Parathyroid adenoma (tissue), 2 donors: ENCODE results near the gene KRT77.

Experiments used
- H2AFZ ChIP-seq: fragments of 300-600 bp; sonication (generic); one replicate; pipeline ENCODE4 v1.7.0; 2017; ENCODE audit warnings: antibody characterized with exemption, mild to moderate bottlenecking
- H3K27ac ChIP-seq: fragments of 300-600 bp; sonication (generic); one replicate; pipeline ENCODE4 v1.7.0; 2017
- H3K27me3 ChIP-seq: fragments of 300-600 bp; sonication (generic); one replicate; pipeline ENCODE4 v1.7.0; 2017; ENCODE audit warnings: low read length; ENCODE audit not compliant: control insufficient read depth, insufficient read depth
- H3K36me3 ChIP-seq: fragments of 300-600 bp; sonication (generic); one replicate; pipeline ENCODE4 v1.7.0; 2017; ENCODE audit warnings: low read length; ENCODE audit not compliant: control insufficient read depth, insufficient read depth
- H3K4me1 ChIP-seq: fragments of 300-600 bp; sonication (generic); one replicate; pipeline ENCODE4 v1.7.0; 2017; ENCODE audit warnings: control low read depth
- H3K4me2 ChIP-seq: fragments of 300-600 bp; sonication (generic); one replicate; pipeline ENCODE4 v1.7.0; 2017; ENCODE audit warnings: low read length
- H3K4me3 ChIP-seq: fragments of 300-600 bp; sonication (generic); one replicate; pipeline ENCODE4 v1.7.0; 2017; ENCODE audit warnings: low read depth, low read length
- H3K79me2 ChIP-seq: fragments of 300-600 bp; sonication (generic); one replicate; pipeline ENCODE4 v1.7.0; 2017; ENCODE audit warnings: control low read depth
- H3K9ac ChIP-seq: fragments of 300-600 bp; sonication (generic); one replicate; pipeline ENCODE4 v1.7.0; 2017; ENCODE audit warnings: mild to moderate bottlenecking
- H3K9me3 ChIP-seq: fragments of 300-600 bp; sonication (generic); one replicate; pipeline ENCODE4 v1.7.0; 2017; ENCODE audit warnings: low read length; ENCODE audit not compliant: control insufficient read depth
- CTCF ChIP-seq: fragments of 300-600 bp; sonication (generic); IDR thresholded peaks from one replicate; pipeline ENCODE4 v1.7.0; 2017; ENCODE audit warnings: antibody characterized with exemption, mild to moderate bottlenecking
- donor health status: primary hyperparathyroidism.

The KRT77 gene

GRCh38 chr12:52748578-52748977, 45.3 kb upstream of the KRT77 start:
- Histone ChIP-seq H3K36me3 (no peaks in the 10 kb centered on the region), H3K27ac (no peak overlapping the region), H3K27me3 (no peaks in the 10 kb centered on the region), H3K9me3 (no peaks in the 10 kb centered on the region), H2AFZ (no peak overlapping the region), H3K4me2 (no peak overlapping the region), H3K4me1 (no peaks in the 10 kb centered on the region), H3K9ac (no peak overlapping the region), H3K79me2 (no peaks in the 10 kb centered on the region), H3K4me3 (no peak overlapping the region)
- no peak for TF ChIP-seq CTCF

- Histone ChIP-seq H3K4me3 (no peak overlapping the region), H3K27ac (no peak overlapping the region), H3K9ac (no peak overlapping the region), H3K79me2 (no peaks in the 10 kb centered on the region), H2AFZ (no peak overlapping the region), H3K4me2 (no peak overlapping the region), H3K4me1 (peaks cover 5% of the 10 kb centered on the region), H3K27me3 (no peaks in the 10 kb centered on the region), H3K36me3 (no peaks in the 10 kb centered on the region), H3K9me3 (no peaks in the 10 kb centered on the region)
- no peak for TF ChIP-seq CTCF
Measured at GRCh38 chr12:52745554-52745953, 42.2 kb upstream of the KRT77 start.

GRCh38 chr12:52744493-52745156, 41.3 kb upstream of the KRT77 start:
- no peaks in the 10 kb centered on the region for H3K79me2 ChIP-seq

GRCh38 chr12:52742822-52743457, 39.6 kb upstream of the KRT77 start:
- Histone ChIP-seq H3K27ac (no peak overlapping the region), H3K4me2 (no peak overlapping the region), H3K4me1 (peaks cover 12% of the 10 kb centered on the region), H3K36me3 (no peaks in the 10 kb centered on the region), H3K27me3 (no peaks in the 10 kb centered on the region), H3K4me3 (no peak overlapping the region), H2AFZ (no peak overlapping the region), H3K9ac (no peak overlapping the region), H3K79me2 (no peaks in the 10 kb centered on the region), H3K9me3 (no peaks in the 10 kb centered on the region)
- TF ChIP-seq CTCF: no peak

More at GRCh38 chr12:52744493-52745156, 41.3 kb upstream of the KRT77 start:
- no peaks in the 10 kb centered on the region for H3K9me3 ChIP-seq
- H3K27me3 ChIP-seq: no peaks in the 10 kb centered on the region
- no peak overlapping the region for H3K27ac ChIP-seq
- no peak overlapping the region for H3K4me2 ChIP-seq
- no peak for TF ChIP-seq CTCF
- H2AFZ ChIP-seq: no peak overlapping the region
- H3K4me1 ChIP-seq: peaks cover 12% of the 10 kb centered on the region
- H3K9ac ChIP-seq: no peak overlapping the region
- H3K4me3 ChIP-seq: no peak overlapping the region
- H3K36me3 ChIP-seq: no peaks in the 10 kb centered on the region

- Histone ChIP-seq H3K36me3 (no peaks in the 10 kb centered on the region), H3K27me3 (no peaks in the 10 kb centered on the region), H3K9ac (no peak overlapping the region), H3K4me3 (no peak overlapping the region), H3K4me1 (peaks cover 12% of the 10 kb centered on the region), H2AFZ (no peak overlapping the region), H3K4me2 (no peak overlapping the region), H3K9me3 (no peaks in the 10 kb centered on the region), H3K79me2 (no peaks in the 10 kb centered on the region), H3K27ac (no peak overlapping the region)
- TF ChIP-seq CTCF: no peak
Measured at GRCh38 chr12:52742196-52742580, 38.9 kb upstream of the KRT77 start.
